GM19467 (cell line): ENCODE measurements around the gene RASL10B.
"Not testable (repeated sequence)": the region's sequence is repeated elsewhere in the genome, so short reads cannot be mapped to it uniquely, and the experiment has no call there.

Source experiments
- ATAC-seq: cut with Tn5 transposase; IDR thresholded peaks from one replicate; pipeline ENCODE4 v1.9.1; 2021; ENCODE audit warnings: mild to moderate bottlenecking, moderate library complexity; ENCODE audit not compliant: unreplicated experiment

RASL10B gene

DNA sequence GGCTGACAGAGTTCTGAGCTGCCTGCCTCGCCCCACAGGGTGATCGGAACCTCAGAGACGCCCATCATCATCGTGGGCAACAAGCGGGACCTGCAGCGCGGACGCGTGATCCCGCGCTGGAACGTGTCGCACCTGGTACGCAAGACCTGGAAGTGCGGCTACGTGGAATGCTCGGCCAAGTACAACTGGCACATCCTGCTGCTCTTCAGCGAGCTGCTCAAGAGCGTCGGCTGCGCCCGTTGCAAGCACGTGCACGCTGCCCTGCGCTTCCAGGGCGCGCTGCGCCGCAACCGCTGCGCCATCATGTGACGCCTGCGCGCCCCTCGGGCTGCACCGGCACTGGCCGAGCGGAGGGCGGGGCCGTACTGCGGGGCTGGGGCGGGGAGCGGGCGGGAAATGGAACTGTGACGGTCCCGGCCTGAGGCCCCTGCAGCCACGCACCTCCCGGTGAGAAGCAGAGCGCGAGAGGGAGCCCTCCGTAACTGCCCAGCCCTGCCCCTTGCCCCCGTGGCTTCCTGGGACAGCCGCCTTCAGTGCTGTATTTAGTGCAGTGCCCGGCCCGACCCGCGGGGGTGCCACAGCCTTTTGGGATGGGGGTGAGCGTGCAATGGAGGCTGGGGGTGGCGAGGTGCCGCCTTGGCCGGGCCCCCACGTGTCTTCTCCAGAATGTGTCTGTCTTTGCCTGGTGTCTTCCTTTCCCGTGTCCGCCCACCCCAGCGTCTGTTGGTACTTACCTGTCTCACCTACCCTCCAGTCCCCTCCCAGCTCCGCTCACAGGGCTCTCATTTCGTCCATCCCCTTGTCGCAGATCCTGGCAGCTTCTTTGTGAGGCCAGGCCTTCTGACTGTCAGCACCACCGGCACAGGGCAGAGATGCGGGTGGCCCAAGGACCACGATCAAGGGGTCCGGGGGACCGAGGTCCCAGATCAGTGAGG, 9.8 kb downstream of the RASL10B start:
- no peak for ATAC-seq

DNA sequence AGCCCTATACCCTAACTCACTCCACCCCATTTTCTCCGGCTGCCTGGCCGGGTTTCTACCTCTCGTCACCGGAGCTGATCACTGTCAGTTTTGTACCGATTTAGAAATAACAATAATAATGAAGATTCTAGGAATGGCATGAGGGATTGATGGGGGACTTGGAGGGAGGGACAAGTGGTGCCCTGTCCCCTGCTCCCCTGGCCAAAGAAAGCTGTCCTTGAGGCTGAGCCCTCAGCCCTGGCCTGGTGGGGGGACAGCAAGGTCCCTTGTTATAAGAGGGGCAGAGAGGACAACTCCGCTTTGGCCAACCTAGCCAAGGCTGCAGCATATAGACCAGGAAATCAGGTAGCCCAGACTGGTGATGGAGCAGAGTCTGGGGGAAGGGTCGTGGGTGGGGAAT, 11.1 kb downstream of the RASL10B start:
- ATAC-seq: no peak

DNA sequence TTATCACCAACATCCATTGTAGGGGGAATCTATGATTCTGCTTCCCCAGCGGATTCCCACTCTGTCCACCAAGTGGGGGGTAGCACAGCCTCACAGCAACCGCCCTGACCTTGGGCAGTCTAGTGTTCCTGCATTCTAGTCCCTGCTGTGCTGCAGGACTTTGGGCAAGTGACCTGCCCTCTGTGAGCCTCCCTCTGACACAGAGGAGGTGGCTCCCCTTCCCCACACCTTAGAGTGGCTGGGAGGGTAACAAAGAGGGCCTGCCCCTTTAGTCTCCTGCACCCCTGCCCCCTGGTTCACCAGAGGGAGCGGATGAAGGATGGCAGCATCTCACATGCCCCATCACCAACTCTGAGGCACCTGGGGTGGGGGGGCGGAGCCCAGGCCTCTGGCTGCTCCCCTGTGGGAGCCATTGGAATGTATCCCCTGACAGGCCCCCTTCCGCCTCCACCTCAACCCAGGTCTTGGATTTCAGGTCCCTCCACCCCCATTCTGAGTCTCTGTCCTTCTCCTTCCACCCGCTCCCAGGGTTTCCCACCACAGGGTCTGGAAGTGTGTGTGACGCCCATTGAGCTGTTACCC, 11.5 kb downstream of the RASL10B start:
- ATAC-seq: no peak

DNA sequence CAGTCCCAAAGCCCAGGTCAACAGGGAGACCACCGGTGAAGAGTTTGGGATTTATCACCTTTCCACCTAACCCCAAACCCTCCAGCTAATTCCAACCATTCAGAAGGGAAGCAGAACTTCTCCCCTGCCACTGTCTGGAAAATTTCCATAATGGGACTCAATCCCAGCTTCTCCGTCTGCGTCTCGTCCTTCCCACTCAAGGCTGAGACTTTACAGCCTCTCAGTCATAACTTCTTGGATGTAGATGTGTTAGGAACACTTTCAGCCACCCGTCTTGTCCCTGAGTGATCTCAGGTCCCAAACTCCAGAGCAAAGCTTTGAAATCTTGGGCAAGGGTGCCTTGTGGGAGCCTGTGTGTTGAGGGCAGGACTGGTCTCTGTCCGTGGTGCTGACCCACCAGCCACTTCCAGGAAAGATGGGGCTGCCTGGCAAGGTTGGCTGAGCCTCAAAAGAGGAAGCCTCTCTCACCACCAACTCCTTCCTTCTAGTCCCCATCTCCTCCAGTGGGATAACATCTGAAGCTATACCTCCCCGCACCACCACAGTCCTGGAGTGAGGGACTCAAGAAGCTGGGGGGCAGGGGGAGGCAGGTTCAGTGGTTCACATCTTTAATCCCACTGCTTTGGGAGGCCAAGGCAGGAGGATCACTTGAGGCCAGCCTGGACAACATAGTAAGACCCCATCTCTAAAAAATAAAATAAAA, 12.3 kb downstream of the RASL10B start:
- no peak for ATAC-seq

DNA sequence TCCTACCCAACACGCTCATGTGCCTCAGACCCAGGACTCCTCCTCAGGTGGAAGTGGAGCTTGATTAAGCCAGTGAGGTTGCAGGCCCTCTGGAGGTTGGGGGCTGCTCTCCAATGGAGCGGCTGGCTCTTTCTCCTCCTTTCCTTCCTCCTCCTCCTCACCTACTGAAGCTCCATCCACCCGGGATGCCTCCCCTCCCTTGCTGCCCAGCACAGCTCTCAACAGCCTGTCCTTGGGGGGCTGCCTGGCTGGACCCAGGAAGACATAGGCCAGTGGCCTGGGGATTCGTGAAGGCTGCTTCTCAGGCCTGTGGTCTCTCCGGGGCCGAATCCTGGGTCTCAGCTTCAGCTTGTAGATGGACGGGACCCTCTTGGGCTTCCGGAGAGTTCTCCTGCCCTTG, 13.4 kb downstream of the RASL10B start:
- no peak for ATAC-seq

DNA sequence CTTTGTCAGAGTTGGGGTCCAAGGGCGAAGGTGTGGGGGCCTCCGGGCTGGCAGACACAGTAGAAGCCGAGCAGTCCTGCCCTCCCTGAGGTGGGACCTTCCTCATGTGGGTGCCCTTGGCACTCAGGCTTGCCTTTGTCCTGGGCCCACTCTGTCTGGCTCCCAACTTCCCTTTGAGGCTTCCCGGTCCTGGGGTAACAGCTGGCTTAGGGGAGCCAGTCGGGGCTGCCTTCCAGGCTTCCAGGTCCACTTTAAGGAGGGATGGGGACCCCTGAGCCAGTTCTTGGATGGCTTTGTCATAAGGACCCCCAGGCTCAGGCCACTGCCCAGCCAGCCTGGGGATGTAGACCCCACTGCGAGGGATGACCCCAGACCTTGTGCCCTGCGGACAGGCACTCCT, 13.8 kb downstream of the RASL10B start:
- ATAC-seq: no peak

DNA sequence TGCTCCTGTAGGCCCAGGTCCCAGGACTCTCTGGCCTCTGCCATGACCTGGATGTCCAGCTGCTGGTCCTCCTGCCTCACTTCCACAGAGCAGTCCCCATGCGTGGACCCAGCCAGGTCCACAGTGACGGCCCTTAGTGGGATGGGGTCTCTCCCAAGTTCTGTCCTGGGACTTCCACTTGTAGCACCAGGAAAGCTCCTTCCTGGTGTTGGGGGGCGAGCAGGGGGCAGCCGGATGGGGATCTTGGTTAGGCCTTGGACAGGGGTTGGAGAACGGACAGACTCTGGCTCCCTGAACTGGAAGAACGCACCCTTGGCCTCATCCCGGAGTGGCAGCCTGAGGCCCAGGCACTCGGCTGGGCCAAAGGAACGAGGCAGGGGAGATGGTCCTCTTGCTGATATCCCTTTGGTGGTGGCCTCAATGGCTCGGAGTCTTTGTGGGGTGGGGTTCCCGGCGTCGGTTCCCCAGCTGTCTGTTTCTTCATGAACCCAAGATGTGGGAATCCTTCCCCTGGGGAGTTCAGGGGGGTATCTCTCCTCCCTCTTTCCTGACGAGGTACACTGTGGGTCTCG, 14.4 kb downstream of the RASL10B start:
- no peak for ATAC-seq

DNA sequence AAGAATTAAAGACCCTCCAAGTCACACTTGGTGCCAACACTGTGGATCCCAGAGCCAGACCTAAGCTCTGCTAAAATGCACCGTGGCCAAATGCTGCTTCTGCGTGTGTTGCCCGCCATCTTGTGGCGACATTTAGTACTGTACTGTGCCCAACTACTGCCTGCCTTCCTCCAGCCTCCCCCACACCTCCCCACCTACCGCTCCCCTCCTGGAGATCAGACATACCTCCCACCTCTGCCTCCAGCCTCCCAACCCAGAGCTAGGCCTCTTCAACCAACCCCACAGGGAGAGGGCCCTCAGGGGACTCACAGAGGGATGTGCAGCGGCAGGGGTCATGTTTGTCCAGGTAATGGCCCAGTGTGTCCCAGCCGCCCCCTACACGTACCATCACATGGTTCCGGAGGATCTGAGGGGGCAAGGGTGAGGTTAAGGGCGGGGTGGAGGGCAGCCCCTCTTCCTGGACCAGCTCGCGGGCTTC, 16.1 kb downstream of the RASL10B start:
- ATAC-seq: no peak

DNA sequence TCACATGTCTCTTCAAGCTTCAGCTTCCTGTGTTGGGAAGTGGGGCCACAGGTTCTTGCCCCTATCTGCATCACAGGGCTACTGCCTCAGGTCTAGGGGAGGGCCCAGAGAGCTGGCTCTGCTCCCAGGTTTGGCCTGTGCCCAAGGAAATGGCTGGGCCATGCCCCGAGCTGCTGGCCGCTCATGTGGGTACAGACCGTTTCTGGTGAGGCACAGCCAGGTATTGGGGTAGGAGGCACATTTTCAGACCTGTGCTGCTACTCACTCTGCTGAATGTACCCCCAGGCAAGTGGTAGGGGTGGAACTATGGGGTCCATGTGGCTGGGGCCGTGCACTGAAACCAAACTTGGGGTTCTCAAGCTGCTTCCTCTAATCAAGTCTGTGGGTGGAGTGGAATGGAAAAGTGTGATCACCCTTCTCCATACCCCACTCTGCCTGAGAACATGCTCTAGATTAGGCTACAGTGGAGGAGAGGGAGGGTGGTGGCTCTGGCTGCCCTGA, 17.0 kb downstream of the RASL10B start:
- ATAC-seq: no peak

DNA sequence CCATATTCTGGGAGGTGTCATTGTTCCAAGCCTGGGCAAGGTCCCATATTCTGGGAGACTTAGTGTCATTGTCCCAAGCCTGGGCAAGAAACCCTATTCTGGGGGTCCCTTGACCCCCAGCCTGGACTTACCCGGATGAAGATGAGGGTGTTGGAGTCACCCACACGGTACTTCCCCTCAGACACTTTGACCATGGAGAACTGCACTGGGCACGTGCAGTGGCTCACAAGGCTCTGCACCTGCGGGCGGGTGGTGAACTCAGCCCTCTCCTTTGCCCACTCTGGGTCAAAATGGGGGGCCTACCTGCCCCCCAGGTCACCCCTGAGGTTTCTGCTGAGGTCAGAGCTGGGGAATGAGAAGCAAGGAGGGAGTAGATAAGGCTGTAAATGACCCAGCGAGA, 17.5 kb downstream of the RASL10B start:
- no peak for ATAC-seq

DNA sequence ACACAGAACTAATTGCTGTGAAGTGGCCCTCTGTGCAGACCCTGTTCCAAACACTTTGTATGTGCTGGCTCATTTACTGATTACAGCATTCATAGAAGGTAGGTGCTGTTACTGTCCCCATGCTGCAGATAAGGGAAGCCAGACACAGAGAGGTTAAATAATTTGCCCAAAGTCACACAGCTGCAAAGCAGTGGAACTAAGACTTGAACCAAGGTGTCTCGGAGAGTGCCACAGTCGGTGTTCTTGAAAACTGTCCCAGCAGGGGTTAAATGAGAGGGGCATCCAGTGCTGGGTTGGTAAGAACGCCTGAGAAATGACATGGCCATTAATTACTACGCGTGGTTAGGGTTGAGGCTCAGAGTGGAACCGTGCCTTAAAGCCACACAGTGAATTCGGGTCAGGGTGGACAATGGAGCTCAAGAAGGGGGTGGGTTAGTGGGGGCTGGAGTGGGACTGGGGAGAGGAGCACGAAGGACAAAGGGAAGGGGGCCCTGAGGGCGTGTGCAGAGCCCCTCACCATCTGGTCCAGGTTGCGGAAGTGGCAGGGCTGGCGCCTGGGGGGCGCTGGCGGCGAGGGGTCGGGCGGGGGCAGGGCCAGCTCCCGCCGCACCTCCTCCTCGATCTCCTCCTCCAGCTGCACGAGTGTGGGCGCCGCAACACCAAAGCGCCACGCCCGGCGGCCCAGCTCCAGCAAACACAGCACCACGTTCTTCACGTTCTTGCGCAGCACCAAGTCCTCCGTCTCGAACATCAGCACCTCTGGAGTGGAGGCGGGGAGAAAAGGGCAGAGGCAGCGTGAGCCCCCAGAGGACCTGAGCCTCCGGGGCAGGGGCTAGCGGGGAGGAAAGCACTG, 18.3 kb downstream of the RASL10B start:
- ATAC-seq: no peak

DNA sequence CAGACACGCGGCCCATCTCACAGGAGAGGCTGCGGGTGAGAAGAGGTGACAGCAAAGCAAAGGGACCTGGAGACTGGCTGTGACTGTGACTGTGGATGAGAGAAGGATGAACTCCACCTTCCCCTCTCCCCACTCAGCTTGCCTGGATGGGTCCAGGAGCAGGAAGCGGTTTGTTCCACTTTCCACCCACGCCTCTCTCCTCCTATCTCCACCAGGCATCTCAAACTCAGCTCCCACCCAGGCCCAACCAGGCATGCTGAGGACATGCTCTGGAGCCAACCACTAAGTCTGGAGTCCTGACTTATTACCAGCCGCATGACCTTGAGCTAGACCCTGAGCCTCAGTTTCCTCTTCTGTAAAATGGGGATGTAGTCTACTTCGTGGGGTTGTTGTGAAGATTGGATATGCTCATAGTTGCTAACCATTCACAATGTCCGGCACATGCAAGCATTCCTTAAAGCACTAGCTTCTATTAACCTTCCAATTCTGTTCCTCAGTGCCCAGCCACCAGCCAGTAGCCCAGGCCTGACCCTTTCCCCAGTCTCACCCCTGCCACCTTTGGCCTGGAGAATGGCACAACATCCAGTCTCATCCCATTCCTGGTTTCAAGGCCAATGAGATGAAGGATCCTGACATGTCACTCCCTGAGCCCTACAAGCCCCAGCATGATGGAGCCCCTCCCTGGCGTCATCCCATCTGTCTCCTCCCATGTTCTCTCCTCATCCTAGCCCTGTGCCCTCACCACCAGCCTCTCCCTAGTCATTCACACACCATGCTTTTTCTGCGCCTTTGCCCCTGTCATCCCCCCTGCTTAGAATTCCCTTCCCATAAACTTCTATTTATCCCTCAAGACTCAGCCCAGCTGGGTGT, 19.3 kb downstream of the RASL10B start:
- no peak for ATAC-seq

DNA sequence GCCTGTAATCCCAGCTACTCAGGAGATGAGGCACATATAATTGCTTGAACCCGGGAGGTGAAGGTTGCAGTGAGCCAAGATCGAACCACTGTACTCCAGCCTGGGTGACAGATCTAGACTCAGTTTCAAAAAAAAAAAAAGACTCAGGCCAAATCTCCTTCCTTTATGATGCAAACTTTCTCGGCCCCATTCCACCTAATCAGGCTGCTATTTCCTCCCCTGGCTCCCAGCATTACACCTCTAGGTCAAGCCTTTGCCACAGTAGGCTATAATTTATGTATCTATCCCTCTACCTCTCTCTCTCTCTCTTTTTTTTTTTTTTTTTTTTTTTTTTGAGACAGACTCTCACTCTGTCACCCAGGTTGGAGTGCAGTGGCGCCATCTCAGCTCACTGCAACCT, 20.1 kb downstream of the RASL10B start:
- ATAC-seq: not testable (repeated sequence)

DNA sequence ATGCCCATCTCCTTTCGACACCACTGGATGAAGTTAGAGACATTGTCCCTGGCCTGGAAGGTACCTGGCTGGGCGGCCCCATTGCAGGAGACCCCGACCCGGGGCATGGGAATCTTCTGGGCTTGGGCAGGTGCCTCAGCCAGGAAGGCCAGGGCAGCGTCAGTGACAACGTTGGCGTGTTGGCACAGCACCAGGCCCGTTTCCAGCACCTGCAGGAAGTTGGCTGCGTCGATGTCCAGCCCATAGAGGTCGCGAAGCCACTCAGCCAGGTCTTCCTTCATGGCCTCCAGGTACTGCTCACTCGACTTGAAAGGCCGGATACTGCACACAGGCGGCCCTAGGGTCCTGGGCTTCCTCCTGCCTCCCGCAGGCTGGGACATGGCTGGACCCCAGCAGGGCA, 21.0 kb downstream of the RASL10B start:
- no peak for ATAC-seq

DNA sequence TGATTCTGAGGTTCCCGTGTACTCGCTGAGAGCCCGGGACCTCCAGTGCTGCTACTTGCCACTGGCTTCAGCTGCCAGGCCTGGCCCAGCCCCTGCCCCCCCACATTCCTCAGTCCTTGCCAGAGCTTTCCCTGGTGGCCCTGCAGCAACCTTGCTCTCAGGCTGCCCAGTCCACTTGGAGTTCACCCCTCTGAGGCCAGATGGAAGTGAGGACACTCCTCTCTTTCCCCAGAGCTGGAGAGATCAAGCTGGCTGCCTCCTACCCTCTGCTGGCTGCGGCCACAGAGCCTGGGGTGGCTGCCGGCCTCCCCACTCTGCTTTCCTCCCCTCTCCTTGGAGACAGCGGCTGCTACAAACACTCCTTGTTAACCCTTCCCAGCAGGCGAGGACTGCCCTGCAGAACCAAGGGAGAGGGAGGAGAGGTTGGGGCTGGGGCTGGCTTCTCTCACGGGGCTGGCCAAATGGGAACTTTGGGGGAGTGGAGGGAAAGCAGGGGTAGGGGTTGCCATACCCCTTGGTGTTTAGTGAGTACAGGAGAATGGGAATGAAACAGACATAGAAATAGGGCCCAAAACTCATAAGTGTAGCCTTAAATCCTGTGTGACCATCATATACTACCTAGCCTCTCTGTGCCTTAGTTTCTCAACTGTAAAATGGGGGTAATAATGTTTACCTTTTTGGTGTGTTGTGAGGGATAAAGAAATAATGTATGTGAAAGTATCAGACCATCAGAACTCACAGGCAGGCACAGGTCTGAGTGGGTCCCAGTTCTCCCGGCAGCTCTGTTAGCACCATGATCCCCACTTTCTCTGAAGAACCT, 21.7 kb downstream of the RASL10B start, which contains the start of gene GAS2L2:
Gene GAS2L2, minus strand, starts transcription at position 295 of the 820 bp plus-strand sequence. CDS start 389 bp downstream, outside the sequence.
- no peak for ATAC-seq

DNA sequence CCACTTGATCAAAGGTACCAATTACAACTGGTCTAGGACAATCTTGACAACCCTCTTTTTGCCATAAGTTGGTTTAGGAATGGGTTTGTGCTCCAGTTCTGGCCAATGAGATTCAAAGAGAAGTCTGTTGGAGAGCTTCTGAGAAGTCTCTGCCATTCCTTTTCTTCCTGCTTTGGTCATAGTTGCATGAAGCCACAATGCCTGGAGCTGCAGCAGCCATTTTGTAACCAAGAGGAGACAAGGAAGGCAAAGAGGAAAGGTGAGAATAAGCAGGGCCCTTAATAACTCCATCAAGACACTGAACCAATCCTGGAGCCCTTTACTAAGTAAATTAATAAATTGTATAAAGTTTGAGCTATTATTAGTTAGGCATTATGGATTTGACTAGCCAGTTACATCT, 25.8 kb downstream of the RASL10B start:
- ATAC-seq: no peak

DNA sequence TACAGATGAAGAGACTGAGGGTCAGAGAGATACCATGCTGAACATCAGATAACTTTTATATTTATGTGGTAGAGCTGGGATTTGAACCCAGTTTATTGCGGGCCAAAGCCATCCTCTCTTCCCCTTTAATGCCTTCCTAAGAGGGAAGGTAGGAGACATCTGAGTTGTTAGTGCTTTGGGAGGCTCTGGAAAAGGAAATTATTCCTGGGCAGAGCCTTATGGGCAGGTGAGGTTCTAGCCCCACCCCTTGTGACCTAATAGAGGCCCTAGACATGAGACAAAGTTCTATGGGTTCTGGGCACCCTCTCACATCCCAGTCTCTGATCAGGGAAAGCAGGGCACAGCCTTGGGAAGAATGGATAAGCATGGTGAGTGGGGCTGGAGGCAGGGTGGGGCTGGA, 29.1 kb downstream of the RASL10B start, which contains the start of gene C17orf50:
Gene C17orf50, plus strand, starts transcription at position 301 of the 400 bp plus-strand sequence. Its CDS starts 55 bp downstream, at position 356.
- no peak for ATAC-seq

DNA sequence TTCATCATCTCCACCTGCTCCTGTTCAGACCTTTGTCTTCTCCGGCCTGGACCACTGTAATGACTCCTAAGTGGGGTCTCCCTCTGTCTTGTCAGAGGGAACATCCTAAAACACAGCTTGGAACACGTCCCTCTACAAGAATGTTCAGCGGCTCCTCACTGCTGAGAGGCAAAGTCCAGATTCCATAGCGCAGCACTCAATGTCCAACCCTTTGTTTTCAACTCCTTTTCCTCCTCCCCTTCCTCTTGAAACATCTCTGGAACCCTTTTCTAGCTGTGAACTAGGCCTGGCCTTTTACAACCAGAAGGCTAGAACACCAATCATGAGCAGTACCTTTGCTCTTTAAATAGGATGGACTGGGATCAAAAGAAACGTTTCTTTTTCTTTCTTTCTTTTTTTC, 30.2 kb downstream of the RASL10B start:
- no peak for ATAC-seq
